HEK293T (cell line): ENCODE measurements around the gene FCMR.
A peak's percentile ranks its signal among the peaks of the same experiment; 100 is the strongest.

ENCODE experiments used
- CTCF ChIA-PET: fragments of 350-600 bp; formaldehyde crosslinking; extraction: SDS; loops from one replicate; lab custom pipeline; 2021; ENCODE audit warnings: antibody characterized with exemption, inconsistent platforms; lab: Yijun Ruan, JAX
- POLR2A ChIA-PET: fragments of 350-600 bp; formaldehyde crosslinking; extraction: SDS; loops from one replicate; lab custom pipeline; 2020; ENCODE audit warnings: antibody characterized with exemption, inconsistent platforms; lab: Yijun Ruan, JAX
- DNase-seq: peaks from one replicate; pipeline ENCODE4 v3.0.0; 2012; ENCODE audit warnings: mixed read lengths; ENCODE audit errors: extremely low spot score
- ARNT ChIP-seq: fragments of 450-650 bp; IDR thresholded peaks from 2 replicates; pipeline ENCODE4 v1.6.1; 2017; ENCODE audit warnings: mild to moderate bottlenecking
- BHLHE40 ChIP-seq: fragments of 450-650 bp; IDR thresholded peaks from 2 replicates; pipeline ENCODE4 v1.6.1; 2016; ENCODE audit warnings: mild to moderate bottlenecking, moderate library complexity, borderline replicate concordance
- CTBP1 ChIP-seq: fragments of 450-650 bp; IDR thresholded peaks from 2 replicates; pipeline ENCODE4 v1.6.1; 2016; ENCODE audit warnings: borderline replicate concordance
- ELF4 ChIP-seq: fragments of 450-650 bp; IDR thresholded peaks from 2 replicates; pipeline ENCODE4 v1.6.1; 2017; ENCODE audit warnings: antibody characterized with exemption
- FOXA1 ChIP-seq: fragments of 450-650 bp; IDR thresholded peaks from 2 replicates; pipeline ENCODE4 v1.6.1; 2016; ENCODE audit warnings: mild to moderate bottlenecking
- FOXK2 ChIP-seq: fragments of 450-650 bp; IDR thresholded peaks from 2 replicates; pipeline ENCODE4 v1.6.1; 2016; ENCODE audit warnings: mild to moderate bottlenecking
- FOXM1 ChIP-seq: fragments of 450-650 bp; IDR thresholded peaks from 2 replicates; pipeline ENCODE4 v1.6.1; 2017; ENCODE audit warnings: mild to moderate bottlenecking, borderline replicate concordance
- HDGF ChIP-seq: fragments of 450-650 bp; IDR thresholded peaks from 2 replicates; pipeline ENCODE4 v1.6.1; 2017; ENCODE audit warnings: antibody characterized with exemption, borderline replicate concordance
- L3MBTL2 ChIP-seq: fragments of 450-650 bp; conservative IDR thresholded peaks from 2 replicates; pipeline ENCODE4 v1.6.1; 2016; ENCODE audit warnings: mild to moderate bottlenecking
- LEF1 ChIP-seq: fragments of 450-650 bp; IDR thresholded peaks from 2 replicates; pipeline ENCODE4 v1.6.1; 2017; ENCODE audit warnings: mild to moderate bottlenecking, borderline replicate concordance
- NFRKB ChIP-seq: fragments of 450-650 bp; IDR thresholded peaks from 2 replicates; pipeline ENCODE4 v1.6.1; 2016; ENCODE audit warnings: mild to moderate bottlenecking, moderate library complexity
- SP1 ChIP-seq: fragments of 450-650 bp; IDR thresholded peaks from 2 replicates; pipeline ENCODE4 v1.6.1; 2017
- SUZ12 ChIP-seq: fragments of 450-650 bp; IDR thresholded peaks from 2 replicates; pipeline ENCODE4 v1.6.1; 2016; ENCODE audit warnings: mild to moderate bottlenecking
- TARDBP ChIP-seq: fragments of 450-650 bp; IDR thresholded peaks from 2 replicates; pipeline ENCODE4 v1.6.1; 2016
- ZNF384 ChIP-seq: fragments of 450-650 bp; IDR thresholded peaks from 2 replicates; pipeline ENCODE4 v1.6.1; 2016
- TF ChIP-seq, protein P1 (sequence below): fragments of 450-650 bp; IDR thresholded peaks from 2 replicates; pipeline ENCODE4 v1.6.1; 2016

The FCMR gene

DNA sequence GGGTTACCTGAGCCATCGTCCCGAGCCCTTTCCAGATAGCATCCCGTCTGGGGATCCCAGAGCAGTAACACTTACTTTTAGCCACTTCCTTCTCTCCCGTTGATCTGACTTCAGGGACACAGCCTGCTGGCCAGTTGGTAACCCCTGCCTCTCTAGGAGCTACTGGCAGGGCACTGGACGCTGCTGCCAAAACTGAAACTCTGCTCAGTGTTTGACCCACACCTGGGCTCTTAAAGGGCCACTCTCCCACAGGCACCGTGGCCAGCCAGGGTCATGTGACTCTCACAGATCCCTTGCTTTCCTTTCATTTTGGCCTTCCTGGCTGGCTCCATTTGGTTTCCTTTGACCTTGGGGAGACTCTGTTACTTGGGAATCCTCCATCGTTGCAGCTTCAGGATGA lies 24.5 kb upstream of the FCMR start, which contains the start of gene PIGR:
Gene PIGR (minus strand): TSS at position 206 of the 400 bp plus-strand sequence. CDS start 5,935 bp downstream, outside the sequence.
- ChIA-PET POLR2A (no interaction called here), CTCF (interaction anchor here (1.3 kb wide), 1 partner anchor 13 kb away, joined by 3 read pairs; no protein-coding TSS in a partner anchor)
- DNase-seq = no peak
- TF ChIP-seq LEF1 (no peak), FOXK2 (no peak), HDGF (no peak), SP1 (no peak), NFRKB (no peak), ELF4 (no peak), BHLHE40 (no peak), CTBP1 (no peak), FOXM1 (no peak), TARDBP (no peak), ARNT (no peak)
- TF ChIP-seq, protein P1, sequence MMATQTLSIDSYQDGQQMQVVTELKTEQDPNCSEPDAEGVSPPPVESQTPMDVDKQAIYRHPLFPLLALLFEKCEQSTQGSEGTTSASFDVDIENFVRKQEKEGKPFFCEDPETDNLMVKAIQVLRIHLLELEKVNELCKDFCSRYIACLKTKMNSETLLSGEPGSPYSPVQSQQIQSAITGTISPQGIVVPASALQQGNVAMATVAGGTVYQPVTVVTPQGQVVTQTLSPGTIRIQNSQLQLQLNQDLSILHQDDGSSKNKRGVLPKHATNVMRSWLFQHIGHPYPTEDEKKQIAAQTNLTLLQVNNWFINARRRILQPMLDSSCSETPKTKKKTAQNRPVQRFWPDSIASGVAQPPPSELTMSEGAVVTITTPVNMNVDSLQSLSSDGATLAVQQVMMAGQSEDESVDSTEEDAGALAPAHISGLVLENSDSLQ = no peak

DNA sequence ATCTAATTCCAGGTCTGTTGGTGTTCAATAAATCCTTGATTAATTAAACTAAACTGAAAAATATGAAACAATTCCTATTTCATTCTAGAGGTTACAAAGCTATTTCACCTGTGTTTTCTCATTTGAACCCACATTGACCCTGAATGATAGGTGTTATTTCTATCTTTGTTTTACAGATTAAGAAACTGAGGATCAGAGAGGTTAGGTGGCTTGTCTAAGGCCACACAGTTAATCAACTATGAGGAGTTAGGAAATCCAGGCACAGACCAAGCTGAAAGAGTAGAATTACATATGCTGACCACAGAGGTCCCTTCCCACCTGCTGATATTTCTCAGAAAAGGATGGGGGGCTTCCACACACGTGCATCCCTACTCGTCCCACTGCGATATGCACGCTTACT lies 24.0 kb upstream of the FCMR start:
- TF ChIP-seq L3MBTL2 = no peak
- TF ChIP-seq SUZ12 = no peak
- no peak for TF ChIP-seq BHLHE40
- no peak for TF ChIP-seq FOXM1
- no peak for TF ChIP-seq LEF1
- TF ChIP-seq ELF4 = no peak
- no peak for TF ChIP-seq ARNT
- TF ChIP-seq, protein P1 = no peak
- TF ChIP-seq FOXK2 = no peak
- TF ChIP-seq NFRKB = no peak
- no peak for TF ChIP-seq FOXA1
- TF ChIP-seq CTBP1 = no peak
- CTCF ChIA-PET = interaction anchor here (1.3 kb wide), 1 partner anchor 12 kb away, joined by 3 read pairs; no protein-coding TSS in a partner anchor
- POLR2A ChIA-PET = no interaction called here
- no peak for DNase-seq

DNA sequence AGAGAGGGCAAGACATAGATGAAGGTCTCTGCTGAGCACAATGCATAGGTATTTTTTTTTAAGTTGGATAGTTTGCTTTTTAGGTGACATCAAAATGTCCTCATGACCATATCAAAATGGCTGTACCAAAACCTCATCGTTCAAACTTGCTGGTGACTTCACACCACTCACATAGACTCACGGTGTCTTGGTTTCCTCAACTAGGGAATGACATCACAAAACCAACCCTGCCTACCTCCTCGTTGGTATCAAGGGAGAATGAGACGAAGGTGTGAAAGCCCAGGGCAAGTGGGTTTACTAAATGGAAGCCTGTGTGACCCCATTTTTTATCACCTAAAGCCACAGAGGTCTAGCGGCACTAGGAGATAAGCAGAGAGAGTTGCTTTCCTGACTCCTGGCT lies 23.0 kb upstream of the FCMR start:
- no peak for DNase-seq
- POLR2A ChIA-PET = no interaction called here

DNA sequence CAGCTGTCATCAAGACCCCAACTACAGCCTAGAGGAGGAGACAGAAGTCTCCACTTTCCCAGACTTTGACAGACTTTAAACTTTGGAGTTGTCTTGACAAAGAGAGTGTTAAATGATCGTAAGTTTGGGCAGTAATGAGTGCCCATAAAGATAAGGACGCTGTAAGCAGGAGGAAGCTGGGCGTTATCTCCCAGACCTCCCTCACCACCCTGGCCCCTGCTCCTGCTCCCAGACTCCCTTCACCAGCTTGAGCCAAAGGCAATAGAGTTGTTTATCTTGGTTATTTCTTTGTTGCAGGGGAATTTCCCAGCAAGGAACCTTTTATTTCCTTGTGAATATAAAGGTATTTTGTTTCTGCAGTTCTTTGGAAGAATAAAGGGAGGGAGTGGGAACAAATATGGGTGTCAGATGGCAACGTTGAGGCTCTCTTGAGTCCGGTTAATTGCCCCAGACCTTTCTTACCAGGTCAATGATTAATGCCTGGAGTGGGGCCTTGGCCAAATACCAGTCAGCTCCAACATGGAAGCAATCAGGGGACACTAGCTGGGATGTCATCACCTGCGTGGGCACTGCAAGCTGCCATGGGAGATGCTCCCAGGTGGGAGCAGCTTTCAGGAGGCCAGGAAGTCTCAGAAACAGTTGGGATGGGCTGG lies 20.2 kb upstream of the FCMR start:
- ChIA-PET CTCF (interaction anchor here (1.1 to 1.6 kb wide), 3 partner anchors 8 to 40 kb away, joined by 3 to 7 read pairs (median 4); no protein-coding TSS in a partner anchor), POLR2A (no interaction called here)
- TF ChIP-seq L3MBTL2 (no peak), FOXM1 (no peak), TARDBP (no peak), CTBP1 (no peak), FOXA1 (no peak), SP1 (no peak), ZNF384 (no peak), BHLHE40 (no peak), FOXK2 (no peak), LEF1 (no peak), SUZ12 (no peak), ARNT (no peak)
- TF ChIP-seq, protein P1 = no peak
- DNase-seq = peak; percentile 42

More for the DNA sequence above, 23.0 kb upstream of the FCMR start:
- CTCF ChIA-PET = no interaction called here
- TF ChIP-seq CTBP1 = no peak
- TF ChIP-seq SP1 = no peak
- TF ChIP-seq ARNT = no peak
- no peak for TF ChIP-seq FOXA1
- no peak for TF ChIP-seq LEF1
- TF ChIP-seq L3MBTL2 = no peak
- no peak for TF ChIP-seq FOXM1
- TF ChIP-seq TARDBP = no peak
- TF ChIP-seq HDGF = no peak
- no peak for TF ChIP-seq ELF4
- TF ChIP-seq NFRKB = no peak
- TF ChIP-seq, protein P1 = no peak
- no peak for TF ChIP-seq FOXK2
- no peak for TF ChIP-seq SUZ12

DNA sequence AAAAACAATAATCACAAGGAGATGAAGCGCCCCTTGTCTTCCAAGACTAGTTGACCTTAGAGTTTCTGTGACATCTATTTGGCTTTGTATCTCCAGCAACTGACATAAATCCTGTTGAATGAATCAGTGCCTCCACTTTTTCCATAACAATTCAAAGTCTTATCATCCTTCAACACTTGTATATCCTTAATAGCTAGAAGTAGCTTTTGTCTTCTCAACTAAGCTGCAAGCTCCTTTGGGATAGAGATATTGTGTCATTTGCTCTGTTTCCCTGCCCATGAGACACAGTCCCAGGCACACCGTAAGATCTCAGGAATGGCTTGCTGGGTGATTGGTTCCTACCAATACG lies 18.8 kb upstream of the FCMR start:
- POLR2A ChIA-PET = no interaction called here
- no peak for DNase-seq
- CTCF ChIA-PET = interaction anchor here (0.9 kb wide), 1 partner anchor 461 kb away, joined by 4 read pairs; no protein-coding TSS in a partner anchor
- no peak for TF ChIP-seq ZNF384
- TF ChIP-seq FOXA1 = no peak
- TF ChIP-seq TARDBP = no peak
- no peak for TF ChIP-seq SP1
- TF ChIP-seq L3MBTL2 = no peak
- TF ChIP-seq, protein P1 = no peak
- TF ChIP-seq FOXM1 = no peak
- TF ChIP-seq FOXK2 = no peak
- TF ChIP-seq CTBP1 = no peak
- no peak for TF ChIP-seq ELF4
- no peak for TF ChIP-seq LEF1
- no peak for TF ChIP-seq ARNT
- no peak for TF ChIP-seq SUZ12
- TF ChIP-seq BHLHE40 = no peak
- TF ChIP-seq NFRKB = no peak
- no peak for TF ChIP-seq HDGF
